HepG2 (cell line): ENCODE measurements around the gene ATP6V0A1. TPM values are rescaled to one million over a fixed set of nuclear protein-coding genes. Genes with fewer than 3 reads are reported as not detected.

ENCODE experiments used
- FLYWCH1 ChIP-seq: sonication (generic); formaldehyde crosslinking; IDR thresholded peaks from 2 replicates; pipeline ENCODE4 v1.8.1; 2023; ENCODE audit warnings: mild to moderate bottlenecking, missing genetic modification reagents
- FOXO1 ChIP-seq: sonication (generic); formaldehyde crosslinking; IDR thresholded peaks from 2 replicates; pipeline ENCODE4 v1.4.0; 2020; ENCODE audit warnings: missing genetic modification reagents
- HNF1B ChIP-seq: sonication (generic); formaldehyde crosslinking; IDR thresholded peaks from 2 replicates; pipeline ENCODE4 v1.5.1; 2020; ENCODE audit warnings: mild to moderate bottlenecking, moderate library complexity, missing genetic modification reagents
- JARID2 ChIP-seq: sonication (generic); formaldehyde crosslinking; IDR thresholded peaks from 2 replicates; pipeline ENCODE4 v1.8.1; 2023; ENCODE audit warnings: missing genetic modification reagents, inconsistent platforms; ENCODE audit not compliant: insufficient replicate concordance
- KMT2B ChIP-seq: IDR thresholded peaks from 2 replicates; pipeline ENCODE4 v1.6.1; 2016; ENCODE audit warnings: missing genetic modification reagents, missing compliant biosample characterization
- LBX2 ChIP-seq: sonication (generic); formaldehyde crosslinking; IDR thresholded peaks from 2 replicates; pipeline ENCODE4 v1.5.0; 2020; ENCODE audit warnings: missing genetic modification reagents, mild to moderate bottlenecking, borderline replicate concordance
- MYPOP ChIP-seq: sonication (generic); formaldehyde crosslinking; IDR thresholded peaks from 2 replicates; pipeline ENCODE4 v1.8.1; 2023; ENCODE audit warnings: mild to moderate bottlenecking, moderate library complexity, missing genetic modification reagents
- ONECUT2 ChIP-seq: sonication (generic); formaldehyde crosslinking; IDR thresholded peaks from 2 replicates; pipeline ENCODE4 v1.4.0; 2020; ENCODE audit warnings: missing genetic modification reagents
- TCF12 ChIP-seq, 2 experiments: fragments of 450-650 bp in 1 of 2; sonication (generic) in 1 of 2; formaldehyde crosslinking in 1 of 2; IDR thresholded peaks; 2 replicates each; pipeline versions ENCODE4 v1.6.1 to v1.8.0; 2017 to 2022; ENCODE audit warnings: antibody characterized with exemption in 1 of 2, mild to moderate bottlenecking in 1 of 2, missing genetic modification reagents in 1 of 2, moderate library complexity in 1 of 2
- TCF7L2 ChIP-seq: IDR thresholded peaks from 2 replicates; pipeline ENCODE4 v1.6.1; 2011; ENCODE audit warnings: mild to moderate bottlenecking, low read depth, low read length, moderate library complexity
- TFAP4 ChIP-seq: sonication (generic); IDR thresholded peaks from 2 replicates; pipeline ENCODE4 v1.6.1; 2016; ENCODE audit warnings: low read depth, borderline replicate concordance
- ZFP90 ChIP-seq: sonication (generic); formaldehyde crosslinking; IDR thresholded peaks from 2 replicates; pipeline ENCODE4 v1.8.0; 2022; ENCODE audit warnings: missing genetic modification reagents, mild to moderate bottlenecking, inconsistent platforms, borderline replicate concordance
- ZFYVE20 ChIP-seq: sonication (generic); formaldehyde crosslinking; IDR thresholded peaks from 2 replicates; pipeline ENCODE4 v1.8.0; 2023; ENCODE audit warnings: low read depth, mild to moderate bottlenecking, moderate library complexity, missing genetic modification reagents, borderline replicate concordance
- ZKSCAN8 ChIP-seq: IDR thresholded peaks from 2 replicates; pipeline ENCODE4 v1.6.1; 2016; ENCODE audit warnings: borderline replicate concordance, missing genetic modification reagents, missing compliant biosample characterization
- ZNF124 ChIP-seq: sonication (generic); formaldehyde crosslinking; IDR thresholded peaks from 2 replicates; pipeline ENCODE4 v1.4.0; 2020; ENCODE audit warnings: missing genetic modification reagents
- ZNF34 ChIP-seq: sonication (generic); formaldehyde crosslinking; IDR thresholded peaks from 2 replicates; pipeline ENCODE4 v1.4.0; 2020; ENCODE audit warnings: mild to moderate bottlenecking, missing genetic modification reagents, borderline replicate concordance
- ZNF451 ChIP-seq: sonication (generic); formaldehyde crosslinking; IDR thresholded peaks from 2 replicates; pipeline ENCODE4 v1.5.0; 2020; ENCODE audit warnings: mild to moderate bottlenecking, missing genetic modification reagents
- ZNF687 ChIP-seq: sonication (generic); formaldehyde crosslinking; IDR thresholded peaks from 2 replicates; pipeline ENCODE4 v1.5.1; 2020; ENCODE audit warnings: mild to moderate bottlenecking, missing genetic modification reagents, moderate library complexity
- ZNF772 ChIP-seq: sonication (generic); formaldehyde crosslinking; IDR thresholded peaks from 2 replicates; pipeline ENCODE4 v1.5.0; 2020; ENCODE audit warnings: mild to moderate bottlenecking, missing genetic modification reagents
- polyA plus RNA-seq, 8 experiments: library from polyadenylated mRNA; depleted of rRNA in 3 of 8; stranded (reverse) in 7 of 8; unstranded in 1 of 8; fragments of >200 nt; fragmentation: Illumina TruSeq in 4 of 8; extraction: Trizol in 4 of 8; gene quantifications; 2 replicates each; pipeline versions ENCODE4 v1.2.1 to v1.2.3, GENCODE V29; 2011 to 2016; ENCODE audit warnings: low read depth in 4 of 8, missing spikeins in 1 of 8, mixed read lengths in 1 of 8; ENCODE audit not compliant: insufficient read depth in 1 of 8
- total RNA-seq, 5 experiments: library from RNA; depleted of rRNA; stranded (reverse); fragments of >200 nt; fragmentation: Illumina TruSeq; extraction: Trizol; gene quantifications; 2 replicates each; pipeline ENCODE4 v1.2.3, GENCODE V29; 2016; ENCODE audit warnings: low read depth in 1 of 5

The ATP6V0A1 gene
- total and polyA plus RNA-seq, 2 of the 13 experiments (the other 11 are each of a cell fraction or from before 2014, with no cell fraction given): 27.9 to 54.1 TPM

GRCh38 chr17:42564815-42565522 is 106.3 kb downstream of the ATP6V0A1 start (continued):
- TF ChIP-seq FLYWCH1 (CRISPR knock-in tag): no peak
- no peak for TF ChIP-seq TCF7L2
- TF ChIP-seq ZNF451: no peak
- peak; percentile 87 for TF ChIP-seq FOXO1 (CRISPR knock-in tag)
- TF ChIP-seq ZFYVE20 (CRISPR knock-in tag): 0 out of 2 replicates have a peak, but pooled peaks have one; percentile 44
- no peak; the same call in 1 of the 2 replicates for TF ChIP-seq LBX2 (CRISPR knock-in tag)
- TF ChIP-seq MYPOP (CRISPR knock-in tag): no peak
- no peak for TF ChIP-seq TCF12 (IDR thresholded peaks at IDR 0.05)
- 0 out of 2 replicates have a peak, but pooled peaks have one; percentile 35 for TF ChIP-seq TCF12 (CRISPR knock-in tag; IDR thresholded peaks at IDR 0.05)
- TF ChIP-seq ZNF772 (CRISPR knock-in tag): peak; percentile 23; the same call in 1 of the 2 replicates
- peak; percentile 74; the same call in 1 of the 2 replicates for TF ChIP-seq ZNF124 (CRISPR knock-in tag)
- TF ChIP-seq ZNF34 (CRISPR knock-in tag): 0 out of 2 replicates have a peak, but pooled peaks have one; percentile 22
- peak; percentile 68; the same call in 1 of the 2 replicates for TF ChIP-seq KMT2B
- TF ChIP-seq ZKSCAN8 (CRISPR knock-in tag): peak; percentile 68; the same call in 1 of the 2 replicates
- peak; percentile 68; the same call in 1 of the 2 replicates for TF ChIP-seq ZFP90
- peak; percentile 29; the same call in 1 of the 2 replicates for TF ChIP-seq HNF1B (CRISPR knock-in tag)
- TF ChIP-seq TFAP4: peak; percentile 7; the same call in 1 of the 2 replicates
- peak; percentile 87 for TF ChIP-seq ZNF687 (CRISPR knock-in tag)
- TF ChIP-seq JARID2 (CRISPR knock-in tag): no peak
- TF ChIP-seq ONECUT2: peak; percentile 90
